GM18519 (cell line): ENCODE results near the gene NRDE2.

Experiments used
- ATAC-seq: cut with Tn5 transposase; IDR thresholded peaks from one replicate; pipeline ENCODE4 v1.9.1; 2021; ENCODE audit warnings: mild to moderate bottlenecking, moderate library complexity; ENCODE audit not compliant: unreplicated experiment, low FRiP score

Gene NRDE2

DNA sequence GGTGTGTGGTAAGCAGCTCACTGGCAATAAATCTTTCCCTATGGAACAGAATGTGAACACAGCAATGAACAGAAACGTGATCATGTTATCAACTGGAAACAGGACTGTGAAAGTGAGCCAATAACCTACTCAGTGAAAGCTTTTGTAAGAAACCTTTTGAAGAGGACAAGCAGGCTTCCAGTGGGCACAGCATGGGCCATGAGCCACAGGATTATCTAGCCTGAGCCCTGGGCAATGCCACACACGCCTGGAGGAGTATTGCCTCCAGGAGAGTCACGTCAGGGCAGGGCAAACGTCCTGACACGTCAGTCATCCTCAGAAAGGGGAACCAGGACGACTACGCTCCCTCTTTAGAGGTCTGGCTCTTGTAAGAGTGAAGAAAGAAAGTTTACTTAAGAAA, 32.3 kb downstream of the NRDE2 start:
- no peak for ATAC-seq

DNA sequence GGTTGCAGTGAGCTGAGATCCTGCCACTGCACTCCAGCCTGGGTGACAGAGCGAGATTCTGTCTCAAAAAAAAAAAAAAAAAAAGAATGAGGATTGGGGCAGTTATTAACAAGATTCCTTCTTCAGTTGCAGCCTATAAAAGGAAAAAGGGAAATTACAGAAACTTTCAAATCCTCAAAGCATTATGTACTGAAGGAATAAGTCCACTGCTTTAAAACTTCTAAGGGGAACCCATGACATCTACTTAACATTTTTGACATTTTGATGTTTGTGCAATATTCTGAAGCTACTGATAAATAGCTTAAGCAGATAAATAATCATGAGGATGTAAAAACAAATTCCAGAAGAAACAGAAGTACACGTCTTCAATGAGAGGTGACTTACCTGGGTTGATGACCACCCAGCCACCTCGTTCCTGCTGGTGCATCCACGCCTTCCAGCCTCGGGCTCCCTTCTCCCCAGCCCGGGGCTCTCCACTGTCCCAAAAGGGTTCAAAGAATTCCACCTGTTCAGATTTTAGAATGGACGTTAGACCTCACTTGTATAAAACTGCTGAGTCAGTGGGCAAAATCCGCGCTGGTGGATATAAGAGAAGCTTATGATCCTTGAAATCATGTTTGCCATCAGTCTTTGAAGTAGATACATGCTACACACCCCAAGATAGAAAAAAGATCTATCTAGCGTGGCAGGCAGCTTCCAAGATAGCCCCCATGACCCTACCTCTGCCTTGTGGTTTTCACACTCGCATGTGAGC, 33.7 kb downstream of the NRDE2 start:
- no peak for ATAC-seq

DNA sequence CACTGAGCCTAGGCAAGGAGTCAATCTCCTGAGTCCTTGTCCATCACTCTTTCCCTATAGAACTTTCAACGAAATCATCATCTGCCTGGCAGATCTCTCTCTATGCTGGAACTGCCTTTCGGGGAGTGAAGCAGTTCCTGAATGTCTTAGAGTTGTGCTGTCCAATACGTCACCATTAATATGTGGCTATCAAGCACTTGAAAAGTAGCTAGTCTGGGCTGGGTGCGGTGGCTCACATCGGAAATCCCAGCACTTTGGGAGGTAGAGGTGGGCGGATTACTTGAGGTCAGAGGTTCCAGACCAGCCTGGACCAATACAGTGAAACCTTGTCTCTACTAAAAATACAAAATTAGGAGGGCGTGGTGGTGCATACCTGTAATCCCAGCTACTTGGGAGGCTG, 35.1 kb downstream of the NRDE2 start:
- no peak for ATAC-seq

DNA sequence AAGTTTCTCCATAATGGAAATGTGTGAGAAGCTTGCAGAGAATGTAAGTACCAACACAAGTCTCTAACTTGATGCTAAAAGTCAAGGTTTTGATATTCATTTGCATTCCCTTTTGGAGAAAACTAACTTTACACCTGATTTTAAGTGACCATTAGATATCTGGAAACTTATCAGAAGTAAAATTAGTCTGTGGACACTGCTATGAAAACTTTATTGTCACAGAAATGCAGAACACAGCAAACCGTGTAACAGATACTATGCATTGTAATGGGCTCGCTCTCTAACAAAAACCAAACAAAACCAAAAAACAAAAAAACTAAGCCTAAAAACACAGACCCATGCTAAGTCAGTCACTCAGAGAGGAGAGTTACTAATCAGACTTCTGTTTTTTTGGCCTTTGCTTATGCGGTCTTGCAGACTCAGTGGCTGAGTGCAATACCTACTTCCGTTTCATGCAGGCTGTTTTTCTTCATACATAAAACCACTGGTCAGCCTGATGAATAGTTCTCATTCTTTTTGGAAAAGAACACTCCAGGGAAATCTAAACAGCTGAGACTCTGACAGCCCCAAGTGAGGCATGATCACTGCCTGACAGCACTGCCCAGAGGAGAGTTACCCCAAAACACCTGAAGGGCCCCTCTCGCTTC, 35.7 kb downstream of the NRDE2 start:
- no peak for ATAC-seq

DNA sequence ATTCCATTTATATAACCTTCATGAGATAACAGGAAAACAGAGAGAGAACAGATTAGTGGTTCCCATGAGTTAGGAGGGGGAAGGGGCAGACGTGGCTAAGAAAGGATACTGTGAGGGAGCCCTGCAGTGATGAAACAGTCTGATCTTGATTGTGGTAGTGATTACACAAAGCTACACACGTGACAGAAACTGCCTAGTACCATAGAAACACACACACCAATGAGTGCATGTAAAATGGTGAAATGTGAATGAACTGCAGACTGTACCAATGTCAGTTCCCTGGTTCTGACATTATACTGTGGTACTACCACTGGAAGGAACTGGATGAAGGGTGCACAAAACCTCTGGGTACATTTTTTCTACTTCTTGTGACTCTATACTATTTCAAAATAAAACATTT, 36.9 kb downstream of the NRDE2 start:
- ATAC-seq, result no peak

DNA sequence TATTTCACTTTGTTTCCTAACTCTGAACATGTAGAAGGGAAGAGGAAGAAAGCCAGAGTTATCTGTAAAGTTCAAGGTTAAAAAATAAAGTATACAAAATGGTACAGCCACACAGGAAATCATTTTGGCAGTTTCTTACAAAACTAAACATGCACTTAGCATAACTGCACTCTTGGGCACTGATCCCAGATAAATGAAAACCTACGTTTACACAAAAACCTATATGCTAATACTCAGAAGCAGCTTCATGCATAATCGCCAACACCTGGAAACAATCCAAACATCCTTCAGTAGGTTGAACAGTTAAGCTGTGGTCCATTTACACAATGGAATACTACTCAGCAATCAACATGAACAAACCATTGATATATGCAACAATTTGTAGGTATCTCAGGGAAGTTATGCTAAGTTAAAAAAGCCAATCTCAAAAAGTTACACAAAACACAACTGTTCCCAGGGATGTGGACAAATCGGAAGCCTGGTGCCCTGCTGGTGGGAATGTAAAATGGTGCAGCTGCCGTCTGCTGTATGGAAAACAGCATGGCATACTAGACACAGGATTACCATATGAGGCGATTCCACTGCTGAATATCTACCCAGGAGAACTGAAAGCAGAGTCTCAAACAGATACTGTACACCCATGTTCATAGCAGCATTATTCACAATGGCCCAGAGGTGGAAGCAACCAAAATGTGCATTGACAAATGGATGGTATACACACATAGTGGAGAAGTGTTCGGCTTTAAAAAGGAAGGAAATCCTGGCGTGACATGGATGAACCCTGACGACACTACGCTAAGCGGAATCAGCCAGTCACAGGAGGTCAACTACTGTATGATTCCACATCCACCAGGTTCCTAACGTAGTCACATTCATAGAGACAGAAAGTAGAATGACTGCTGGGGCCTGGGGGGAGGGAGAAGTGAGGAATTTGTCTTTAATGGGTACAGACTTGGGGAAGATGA, 37.7 kb downstream of the NRDE2 start:
- no peak for ATAC-seq

DNA sequence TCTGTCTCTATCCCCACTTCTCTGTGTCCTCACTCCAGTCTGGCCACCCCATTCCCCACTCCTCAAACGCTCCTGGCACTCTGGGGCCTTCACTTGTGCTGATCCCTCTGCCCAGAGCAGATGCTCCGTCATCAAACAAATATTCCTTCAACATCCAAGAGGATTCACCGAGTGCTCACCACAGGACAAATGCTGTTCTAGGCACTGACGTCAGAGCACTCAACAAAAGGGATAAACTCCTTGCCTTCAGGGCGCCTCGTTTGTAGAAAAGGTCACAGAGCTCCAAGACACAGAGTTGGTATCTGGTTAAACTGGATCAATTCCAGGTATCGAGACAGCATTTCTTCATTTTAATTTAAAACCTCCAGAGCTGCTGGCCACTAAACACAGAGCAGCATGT, 40.0 kb downstream of the NRDE2 start:
- no peak for ATAC-seq

DNA sequence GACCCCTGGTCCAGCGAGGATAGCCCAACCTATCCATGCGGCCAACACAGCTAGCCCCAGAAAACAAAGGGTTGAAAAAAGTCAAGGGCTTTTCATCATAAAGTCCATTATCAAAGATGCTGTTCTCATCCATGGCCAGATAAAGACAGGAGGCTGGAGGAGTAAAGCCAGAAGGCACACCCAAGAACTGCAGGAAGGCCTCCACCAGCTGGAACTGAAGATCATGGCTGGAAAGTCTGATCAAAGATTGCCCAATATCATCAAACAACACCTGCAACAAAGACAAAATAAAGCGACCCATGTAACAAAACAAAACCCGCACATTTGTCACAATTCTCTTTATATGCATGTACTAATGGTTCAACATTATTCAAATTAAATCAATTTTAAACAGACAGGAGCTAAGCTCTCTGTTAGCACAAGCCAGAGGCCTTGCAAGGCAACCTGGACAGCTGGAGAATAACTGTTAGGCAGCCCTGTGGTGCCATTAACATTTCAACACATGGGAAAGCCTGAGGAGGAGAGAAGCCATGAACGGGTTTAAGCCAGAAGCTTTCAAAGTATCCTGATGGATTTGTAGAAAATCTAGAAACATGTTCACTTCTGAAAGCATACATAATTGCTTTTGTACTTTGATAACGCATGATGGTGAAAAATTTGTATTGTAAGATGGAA, 41.3 kb downstream of the NRDE2 start:
- no peak for ATAC-seq

DNA sequence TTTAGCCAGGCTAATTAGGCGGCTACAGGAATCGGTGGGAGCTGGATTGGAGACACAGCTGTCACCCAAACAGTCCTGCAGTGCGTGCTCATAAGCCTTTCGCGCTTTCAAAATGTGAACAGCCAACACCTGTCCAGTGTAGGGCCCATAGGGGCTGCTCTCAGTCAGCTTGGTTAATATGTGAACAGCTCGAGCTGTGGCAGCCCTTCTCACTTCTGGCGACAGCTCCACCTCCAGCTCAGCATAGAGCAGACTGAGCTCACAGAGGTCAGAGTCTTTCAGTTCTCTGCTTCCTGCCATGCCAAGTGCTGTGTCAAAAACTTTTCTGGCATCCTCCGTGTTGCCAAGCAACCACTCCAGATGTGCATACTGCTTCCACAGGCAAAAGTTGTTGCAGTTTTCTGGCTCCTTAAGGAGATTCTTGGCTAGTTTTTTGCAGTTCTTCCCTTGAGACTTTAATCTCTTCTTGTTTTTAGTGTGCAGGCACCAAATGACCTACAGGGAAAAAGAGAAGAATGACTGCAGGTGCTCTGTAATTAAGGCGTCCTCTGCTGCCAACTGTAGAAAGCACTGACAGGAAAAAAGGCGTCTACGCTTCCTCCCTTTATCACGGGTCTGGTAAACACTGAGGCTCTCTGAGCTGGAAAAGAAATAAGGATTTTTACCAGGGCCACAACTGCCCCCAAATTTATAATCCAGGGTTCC, 42.9 kb downstream of the NRDE2 start:
- ATAC-seq, result no peak

DNA sequence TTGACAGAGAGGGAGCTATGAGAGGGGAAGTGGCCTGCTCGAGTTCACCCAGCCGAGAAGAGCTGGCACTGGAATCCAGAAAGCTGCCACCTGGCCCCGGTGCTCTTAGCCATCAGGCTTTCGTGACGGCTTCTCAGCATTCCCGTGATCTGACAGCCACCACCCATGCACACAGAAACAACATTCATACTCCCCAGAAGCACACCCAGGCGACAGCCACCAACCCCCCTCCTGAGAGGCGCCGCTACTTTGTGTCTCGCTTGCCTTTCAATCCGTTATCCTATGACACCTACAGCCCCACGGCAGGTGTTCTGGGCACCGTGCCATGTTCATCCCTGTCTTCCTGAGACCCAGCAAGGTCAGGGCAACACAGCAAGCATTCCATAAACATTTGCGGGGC, 44.0 kb downstream of the NRDE2 start:
- ATAC-seq, result no peak

DNA sequence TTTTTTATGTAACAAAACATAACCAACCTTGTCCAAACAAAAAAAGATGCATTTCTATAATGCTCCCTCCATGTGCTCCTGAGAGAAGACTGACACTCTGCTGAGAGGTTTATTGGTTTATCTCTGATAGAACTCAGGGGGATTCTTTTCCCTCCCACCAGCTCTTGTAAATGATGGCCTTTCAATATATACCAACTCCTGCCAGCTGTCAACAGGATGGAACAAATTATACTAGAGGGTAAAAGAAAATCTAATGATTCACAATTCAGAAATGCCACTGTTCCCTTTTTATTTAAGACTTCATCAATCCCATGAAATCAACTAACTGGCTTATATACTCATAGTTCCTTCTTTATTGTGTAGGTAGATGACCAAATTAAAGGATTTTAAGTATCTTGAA, 50.0 kb downstream of the NRDE2 start:
- no peak for ATAC-seq

DNA sequence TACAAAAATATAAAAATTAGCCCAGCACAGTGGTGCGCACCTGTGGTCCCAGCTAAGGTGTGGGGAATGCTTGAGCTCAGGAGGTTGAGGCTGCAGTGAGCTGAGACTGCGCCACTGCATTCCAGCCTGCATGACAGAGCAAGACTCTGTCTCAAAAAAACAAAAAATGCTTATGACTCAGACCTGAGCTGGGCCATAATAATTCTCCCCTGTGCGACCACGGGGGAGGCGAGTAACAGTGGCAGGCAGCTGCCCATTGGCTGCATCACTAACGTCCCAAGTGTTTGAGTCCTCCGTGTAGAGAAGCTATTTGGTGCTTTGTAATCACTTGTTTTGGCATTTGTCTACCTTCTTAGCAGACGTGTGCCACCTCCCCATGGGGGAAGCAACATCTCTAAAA, 50.5 kb downstream of the NRDE2 start:
- ATAC-seq, result no peak

DNA sequence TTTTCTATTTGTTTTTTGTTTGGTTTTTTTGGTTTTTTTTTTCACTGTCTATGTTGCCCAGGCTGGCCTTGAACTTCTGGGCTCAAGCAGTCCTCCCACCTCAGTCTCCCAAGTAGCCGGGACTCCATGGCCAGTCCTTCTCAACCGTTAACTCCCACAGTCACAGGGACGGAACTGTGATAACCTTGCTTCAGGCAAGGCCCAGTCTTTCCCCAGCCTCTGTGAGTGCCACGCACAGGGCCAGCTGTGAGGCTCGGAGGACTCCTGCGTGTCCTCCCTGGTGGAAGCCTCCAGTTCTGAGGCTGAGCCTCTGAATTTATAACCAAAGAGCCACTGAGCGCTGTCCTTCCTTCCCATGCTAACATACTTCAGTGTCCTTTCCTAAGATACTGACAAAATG, 51.6 kb downstream of the NRDE2 start:
- no peak for ATAC-seq

DNA sequence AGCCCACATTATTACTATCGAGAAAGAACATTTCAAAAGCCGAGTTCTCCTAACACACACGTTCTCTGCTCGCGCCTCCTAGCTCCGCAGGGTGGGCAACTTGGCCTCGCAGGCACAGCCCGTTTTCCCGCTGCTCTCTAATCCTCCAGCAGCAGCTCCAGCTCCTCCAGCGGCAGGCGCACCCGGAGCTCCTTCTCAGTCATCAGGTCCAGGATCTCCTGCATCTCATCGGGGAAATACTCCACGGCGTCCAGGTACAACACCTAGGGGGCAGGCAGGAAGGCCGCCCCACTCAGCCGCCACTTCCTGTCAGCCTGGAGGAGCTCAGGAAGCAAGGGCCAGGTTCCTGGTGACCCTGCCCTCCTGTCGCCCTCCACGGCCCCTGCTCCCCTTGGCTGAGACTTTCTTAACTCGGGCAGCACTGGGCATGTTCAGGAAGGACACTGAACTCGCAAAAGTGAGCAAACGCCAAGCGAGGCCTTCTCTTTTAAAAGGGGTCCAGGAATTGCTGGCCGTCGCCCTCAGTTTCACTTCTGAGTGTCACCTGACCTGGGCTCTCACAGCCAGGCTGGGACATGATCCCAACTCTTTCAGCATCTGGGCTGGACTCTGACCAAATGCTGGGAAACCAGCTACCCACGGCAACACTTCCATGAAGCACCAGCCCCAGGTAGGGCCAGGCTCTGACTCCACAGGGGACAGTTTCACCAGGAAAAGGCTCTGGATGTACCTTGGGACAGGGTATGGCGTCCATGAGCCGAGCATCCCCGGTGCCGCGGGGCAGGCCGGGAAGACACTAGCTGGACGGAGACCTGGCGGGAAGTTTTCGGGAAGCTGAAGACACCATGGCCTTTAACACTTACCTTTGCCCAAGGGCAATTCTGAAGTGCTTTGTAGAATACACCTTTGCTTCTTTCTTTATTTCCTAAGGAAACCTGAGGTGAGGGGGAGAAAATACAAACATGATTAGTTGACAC, 53.3 kb downstream of the NRDE2 start:
- no peak for ATAC-seq

DNA sequence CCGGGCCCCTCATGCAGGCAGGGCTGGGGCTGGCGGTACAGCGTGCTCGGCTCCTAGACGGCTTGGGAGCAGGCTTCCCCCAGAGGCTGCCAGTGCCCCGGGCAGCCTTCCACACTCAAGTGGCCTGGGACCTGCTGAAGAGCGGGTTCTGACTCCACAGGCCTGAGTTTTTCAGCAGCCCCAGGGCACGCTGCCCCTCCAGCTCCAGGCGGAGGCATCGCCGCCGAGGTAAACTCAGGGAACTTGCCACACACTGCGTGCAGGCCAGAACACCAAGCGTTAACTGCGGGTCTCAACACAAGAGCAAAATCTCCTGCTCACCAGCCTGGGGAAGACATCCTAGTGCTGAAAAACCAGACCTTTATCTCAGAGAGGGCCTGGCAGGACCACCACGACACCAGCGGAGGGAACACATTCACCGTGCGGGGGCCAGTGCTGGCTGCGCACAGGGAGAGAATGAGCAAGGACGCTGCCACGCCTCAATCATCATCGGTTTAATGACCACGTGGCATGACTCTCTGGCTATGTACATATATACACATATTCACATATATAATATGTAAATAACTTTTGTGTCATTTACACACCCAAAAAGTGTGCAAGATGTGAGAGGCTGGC, 54.1 kb downstream of the NRDE2 start:
- ATAC-seq, result no peak

DNA sequence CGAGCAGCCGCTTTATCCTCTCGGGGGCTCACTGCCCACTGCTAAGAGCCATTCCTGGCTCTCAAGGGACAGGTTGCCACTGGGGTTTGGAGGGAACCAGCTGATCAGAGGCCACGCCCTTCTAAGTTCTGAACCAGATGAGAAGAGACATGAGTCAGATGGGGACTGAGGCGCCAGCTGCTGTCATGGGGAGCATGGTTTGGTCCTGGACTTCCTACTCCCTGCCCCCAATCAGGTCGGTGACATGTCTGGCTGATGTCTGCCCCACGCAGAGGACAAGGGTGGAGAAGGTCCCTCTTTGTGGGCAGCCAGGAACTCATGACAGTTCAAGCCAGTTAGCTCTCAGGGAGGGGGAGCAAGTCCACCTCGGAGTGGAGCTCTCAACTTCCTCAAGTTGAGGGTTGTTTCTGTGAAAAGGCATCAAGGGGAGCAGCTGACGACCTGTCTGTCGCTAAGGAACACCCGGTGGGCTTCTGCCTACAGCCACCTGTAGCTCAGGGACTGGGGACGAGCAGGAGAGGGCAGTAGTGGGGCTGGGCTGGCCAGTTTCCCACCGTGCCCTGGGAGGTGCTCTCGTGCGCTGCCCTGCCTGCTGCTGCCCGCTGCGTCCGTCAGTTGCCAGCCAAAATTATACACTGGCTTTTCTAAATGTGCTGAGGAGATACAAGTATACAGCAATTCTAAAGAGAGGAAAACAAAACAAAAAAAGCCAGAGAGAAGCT, 54.9 kb downstream of the NRDE2 start:
- ATAC-seq, result no peak

DNA sequence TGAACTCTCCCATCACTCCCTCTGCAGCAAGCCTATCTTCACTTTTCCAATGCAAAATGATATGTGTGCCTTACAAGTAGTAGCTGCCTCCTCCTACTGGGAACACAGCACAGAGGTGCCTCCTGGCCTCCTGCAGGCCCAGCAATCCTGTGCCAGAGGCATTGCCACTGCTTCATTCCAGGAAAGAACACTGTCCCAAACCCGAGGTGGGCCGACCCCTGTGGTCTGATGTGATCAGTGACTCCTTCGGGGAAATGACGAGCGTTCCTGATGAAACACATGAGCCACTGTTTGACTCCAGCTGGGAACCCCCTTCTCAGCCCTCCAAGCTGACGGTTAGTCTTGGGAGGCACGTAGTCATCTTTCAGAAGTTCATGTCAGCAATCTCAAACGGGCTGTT, 55.9 kb downstream of the NRDE2 start:
- no peak for ATAC-seq

DNA sequence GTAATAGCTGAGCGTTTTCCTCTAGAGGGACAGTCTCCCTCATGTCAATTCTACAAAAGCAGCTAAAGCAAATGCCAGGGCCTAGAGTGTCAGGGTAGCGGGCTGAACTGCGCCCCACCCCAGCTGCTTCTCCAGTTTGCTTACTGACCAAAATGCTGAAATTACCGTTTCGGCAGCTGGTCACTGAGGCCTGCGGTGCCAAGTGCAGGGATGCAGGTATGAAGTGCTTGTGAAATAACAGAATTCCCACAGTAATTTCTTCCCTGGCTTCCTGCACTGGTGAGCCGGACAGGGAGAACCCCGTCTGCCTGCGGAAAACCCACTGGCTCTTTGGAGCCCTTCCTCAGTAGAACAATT, 56.3 kb downstream of the NRDE2 start:
- ATAC-seq, result no peak
